Kidney capillary endothelial cell (primary cell): Measurements from ENCODE around the gene MAN1A2.
A peak's percentile ranks its signal among the peaks of the same experiment; 100 is the strongest.
"Not testable (repeated sequence)": the region's sequence is repeated elsewhere in the genome, so short reads cannot be mapped to it uniquely, and the experiment has no call there.

ENCODE experiments used
- DNase-seq: peaks from one replicate; pipeline ENCODE4 v3.0.0-alpha.2; 2018; ENCODE audit warnings: low spot score

MAN1A2 gene

DNA sequence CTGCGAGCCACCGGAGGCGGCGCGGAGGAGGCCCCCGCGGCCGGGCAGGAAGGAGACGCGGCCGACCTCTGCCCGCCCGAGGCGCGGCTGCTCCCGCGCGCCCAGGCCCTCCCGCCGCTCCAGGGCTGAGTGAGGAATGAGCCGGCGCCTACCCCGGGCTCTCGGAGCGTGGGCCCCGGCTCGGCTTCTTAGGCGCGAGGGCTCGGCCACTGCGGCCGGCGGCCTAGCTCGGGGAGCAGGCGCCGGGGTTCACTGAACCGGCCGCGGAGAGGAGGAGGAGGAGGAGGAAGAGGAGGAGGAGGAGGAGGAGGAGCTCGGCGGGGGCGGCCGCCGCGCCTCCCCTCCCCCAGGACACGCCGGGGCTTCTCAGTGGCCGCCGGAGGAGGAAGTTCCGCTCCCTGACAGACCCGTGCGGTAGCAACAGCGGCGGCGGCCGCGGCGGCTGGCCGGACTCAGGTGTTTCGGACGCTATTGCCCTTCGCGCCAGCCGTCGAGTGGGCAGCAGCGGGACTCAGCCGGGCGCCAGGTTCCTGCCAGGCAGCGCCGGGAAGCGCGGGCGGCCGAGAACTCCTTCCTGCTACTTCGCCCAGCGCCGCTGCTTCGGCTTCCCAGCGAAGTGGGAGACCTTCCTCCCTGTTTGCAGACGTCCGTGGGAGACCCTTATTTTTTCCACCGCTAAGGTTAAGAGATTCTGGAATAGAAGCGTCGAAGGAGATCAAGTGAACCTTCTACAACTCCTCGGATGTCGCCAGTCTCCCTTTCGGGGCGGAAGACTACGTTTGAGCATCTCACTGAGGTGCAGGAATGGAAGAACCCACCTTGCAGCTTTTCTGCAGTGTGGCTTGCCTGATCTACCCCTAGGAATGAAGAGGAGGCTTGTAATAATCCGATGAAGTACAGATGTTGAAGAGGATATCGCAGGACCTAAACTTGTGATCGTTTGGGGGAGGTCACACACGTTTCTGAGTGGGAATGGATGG lies at the start of gene MAN1A2:
MAN1A2 (plus strand) TSS at position 404 of the 980 bp plus-strand sequence. CDS start 735 bp downstream, outside the sequence.
- DNase-seq: peak; percentile 44

DNA sequence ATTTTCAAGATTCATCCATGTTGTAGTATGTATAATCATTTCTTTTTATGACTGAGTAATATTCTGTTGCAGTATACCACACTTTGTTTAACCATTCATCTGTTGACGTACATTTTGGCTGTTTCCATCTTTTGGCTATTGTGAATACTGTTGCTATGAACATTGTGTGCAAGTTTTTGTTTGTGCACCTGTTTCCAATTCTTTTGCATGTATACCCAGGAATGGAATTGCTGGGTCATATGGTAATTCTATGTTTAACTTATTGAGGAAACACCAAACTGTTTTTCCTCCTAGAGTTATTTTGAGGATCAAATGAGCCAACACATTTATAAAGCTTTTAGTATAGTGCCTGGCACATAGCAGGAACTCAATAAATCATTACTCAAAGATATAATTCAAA lies 49.2 kb upstream of the MAN1A2 start:
- no peak for DNase-seq

DNA sequence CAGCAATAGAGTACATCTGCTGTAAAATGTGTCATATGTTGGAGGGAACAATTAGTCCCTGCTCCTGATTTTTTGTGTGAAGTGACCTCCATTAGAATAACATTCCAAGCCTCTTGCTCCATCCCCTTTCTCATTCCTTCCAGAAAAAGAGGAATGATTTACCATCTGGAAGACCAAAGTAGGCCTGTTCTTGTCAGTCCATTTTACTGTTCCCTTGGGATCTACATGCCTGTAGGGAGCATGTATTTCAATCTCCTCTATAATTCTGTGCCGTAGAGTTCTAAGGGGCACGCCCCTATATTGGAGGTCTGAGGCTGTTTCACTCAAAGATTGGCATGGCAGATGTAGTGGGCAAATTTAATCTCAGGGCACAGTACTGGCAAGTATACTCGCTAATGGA lies 48.8 kb upstream of the MAN1A2 start:
- DNase-seq: no peak

DNA sequence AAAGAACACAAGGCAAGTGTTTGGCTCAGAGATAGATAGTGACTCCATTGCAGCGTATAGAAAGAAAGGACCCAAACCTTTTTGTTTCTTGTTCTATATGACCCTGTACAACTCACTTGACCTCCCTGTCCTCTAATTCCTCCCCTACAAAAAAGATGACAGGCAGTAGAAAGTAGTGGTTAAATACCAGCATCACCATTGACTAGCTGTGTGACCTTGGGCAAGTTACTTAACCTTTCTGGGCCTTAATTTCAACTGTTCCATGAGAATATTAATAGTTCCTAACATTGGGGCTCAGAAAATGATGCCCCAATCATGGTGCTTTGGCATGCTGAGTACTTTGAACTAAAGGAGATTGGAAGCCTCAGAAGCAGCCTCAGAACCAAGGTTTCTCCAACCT lies 46.7 kb upstream of the MAN1A2 start:
- DNase-seq: no peak

DNA sequence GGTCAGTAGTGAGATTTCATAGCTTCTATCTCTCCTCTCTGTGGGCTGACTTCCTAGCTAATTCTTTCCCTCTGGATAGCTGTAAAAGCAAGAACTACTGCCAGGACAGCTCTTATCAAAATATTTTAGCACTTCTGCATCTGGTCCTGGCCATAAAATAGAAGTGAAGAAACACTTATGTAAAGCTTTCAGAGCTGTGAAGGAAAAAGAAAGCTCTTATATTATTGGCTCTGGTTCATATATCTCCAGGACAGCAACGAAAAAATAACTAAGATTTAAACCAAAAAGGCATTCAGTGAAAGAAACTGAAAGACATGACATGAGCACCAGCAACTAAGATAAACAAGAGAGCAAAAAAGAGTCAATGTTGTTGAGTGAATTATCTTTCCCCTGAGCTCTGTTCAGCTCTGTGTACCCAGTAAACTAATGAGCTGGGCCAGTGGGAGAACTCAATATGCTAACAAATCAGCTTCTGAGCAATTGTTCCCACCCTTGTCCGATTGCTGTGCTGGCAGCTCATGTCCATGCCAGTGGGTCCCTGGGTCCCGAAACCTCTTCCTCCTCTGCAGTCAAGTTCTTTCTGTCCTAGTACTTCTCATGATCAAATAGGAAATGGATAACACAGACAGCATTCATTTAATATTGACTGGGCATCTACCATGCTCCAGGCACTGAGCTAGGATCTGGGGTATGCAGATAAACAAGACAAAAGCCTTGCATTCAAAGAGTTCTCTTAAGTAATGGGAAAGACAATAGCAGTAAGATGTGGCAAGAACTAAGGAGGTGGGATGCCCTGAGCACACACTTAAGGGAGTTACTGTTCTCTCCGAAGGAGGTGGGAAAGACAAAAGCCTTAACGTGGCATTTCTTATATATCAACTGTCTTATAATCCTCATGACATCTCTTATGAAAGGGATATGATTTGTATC lies 45.3 kb upstream of the MAN1A2 start:
- no peak for DNase-seq

DNA sequence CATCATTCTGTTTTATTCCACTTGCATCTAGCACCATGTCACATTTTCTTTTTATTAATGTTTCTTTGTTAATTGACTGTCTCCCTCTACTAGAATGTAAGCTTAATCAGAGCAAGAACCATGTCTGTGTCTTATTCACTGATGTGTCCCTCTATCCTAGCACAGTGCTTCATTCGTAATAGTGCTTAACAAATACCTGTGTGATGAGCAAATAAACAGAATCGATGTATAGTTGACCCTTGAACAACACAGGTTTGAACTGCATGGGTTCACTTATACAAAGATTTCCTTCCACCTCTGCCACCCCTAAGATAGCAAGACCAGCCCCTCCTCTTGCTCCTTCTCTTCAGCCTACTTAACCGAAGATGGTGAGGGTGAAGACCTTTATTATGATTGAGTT lies 42.9 kb upstream of the MAN1A2 start:
- no peak for DNase-seq

DNA sequence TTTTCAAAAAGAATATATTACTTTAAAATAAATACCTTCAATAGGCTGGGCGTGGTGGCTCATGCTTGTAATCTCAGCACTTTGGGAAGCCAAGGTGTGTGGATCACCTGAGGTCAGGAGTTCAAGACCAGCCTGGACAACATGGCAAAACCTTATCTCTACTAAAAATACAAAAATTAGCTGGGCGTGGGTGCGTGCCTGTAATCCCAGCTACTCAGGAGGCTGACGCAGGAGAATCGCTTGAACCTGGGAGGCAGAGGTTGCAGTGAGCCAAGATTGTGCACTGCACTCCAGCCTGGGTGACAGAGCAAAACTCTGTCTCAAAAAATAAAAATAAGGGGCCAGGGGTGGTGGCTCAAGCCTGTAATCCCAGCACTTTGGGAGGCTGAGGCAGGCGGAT lies 41.2 kb upstream of the MAN1A2 start:
- DNase-seq: not testable (repeated sequence)

DNA sequence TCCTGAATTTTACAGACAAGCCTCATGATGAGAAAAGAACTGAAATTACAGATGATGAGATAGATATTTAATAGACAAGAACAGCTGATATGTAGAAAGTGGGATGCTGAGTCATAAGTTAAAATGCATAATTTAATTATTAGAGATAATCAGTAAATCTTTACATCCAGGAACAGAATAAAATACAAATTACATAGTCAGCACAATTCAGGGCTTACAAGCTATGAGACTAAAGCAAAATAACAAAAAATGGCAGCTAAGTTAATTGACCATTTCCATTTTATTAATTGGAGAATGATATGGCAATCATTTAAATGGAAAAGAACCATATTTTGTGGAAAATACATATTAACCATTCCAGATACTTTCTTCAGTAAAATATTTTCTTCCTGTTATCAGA lies 40.2 kb upstream of the MAN1A2 start:
- no peak for DNase-seq

DNA sequence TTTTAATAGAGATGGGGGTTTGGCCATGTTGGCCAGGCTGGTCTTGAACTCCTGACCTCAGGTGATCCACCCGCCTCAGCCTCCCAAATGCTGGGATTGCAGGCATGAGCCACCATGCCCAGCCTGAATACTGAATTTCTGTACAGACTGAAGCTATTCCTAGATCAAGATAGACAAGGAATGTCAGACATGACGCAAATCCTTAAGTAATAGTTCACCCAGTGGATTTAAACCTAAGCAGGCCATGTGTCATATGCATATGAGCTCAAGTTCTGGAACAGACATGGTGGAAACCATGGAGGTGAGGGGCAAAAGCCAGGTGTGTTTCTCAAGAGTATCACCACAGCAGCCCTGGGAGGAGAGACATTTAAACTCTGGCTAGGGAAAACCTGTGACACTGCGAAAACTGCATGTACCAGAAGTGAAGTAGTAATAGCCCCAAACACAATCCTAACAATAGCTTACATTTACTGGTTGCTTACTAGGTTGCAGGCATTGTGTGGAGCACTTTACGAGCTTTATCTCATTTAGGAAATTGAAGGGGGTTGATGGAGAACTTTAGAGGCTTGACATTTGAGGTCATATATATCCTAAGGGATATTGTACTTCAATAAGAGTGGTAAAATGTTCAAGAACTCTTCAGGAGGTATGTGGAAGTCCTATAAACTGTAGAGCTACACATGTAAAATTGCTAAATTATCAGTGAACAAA lies 31.7 kb upstream of the MAN1A2 start:
- no peak for DNase-seq

DNA sequence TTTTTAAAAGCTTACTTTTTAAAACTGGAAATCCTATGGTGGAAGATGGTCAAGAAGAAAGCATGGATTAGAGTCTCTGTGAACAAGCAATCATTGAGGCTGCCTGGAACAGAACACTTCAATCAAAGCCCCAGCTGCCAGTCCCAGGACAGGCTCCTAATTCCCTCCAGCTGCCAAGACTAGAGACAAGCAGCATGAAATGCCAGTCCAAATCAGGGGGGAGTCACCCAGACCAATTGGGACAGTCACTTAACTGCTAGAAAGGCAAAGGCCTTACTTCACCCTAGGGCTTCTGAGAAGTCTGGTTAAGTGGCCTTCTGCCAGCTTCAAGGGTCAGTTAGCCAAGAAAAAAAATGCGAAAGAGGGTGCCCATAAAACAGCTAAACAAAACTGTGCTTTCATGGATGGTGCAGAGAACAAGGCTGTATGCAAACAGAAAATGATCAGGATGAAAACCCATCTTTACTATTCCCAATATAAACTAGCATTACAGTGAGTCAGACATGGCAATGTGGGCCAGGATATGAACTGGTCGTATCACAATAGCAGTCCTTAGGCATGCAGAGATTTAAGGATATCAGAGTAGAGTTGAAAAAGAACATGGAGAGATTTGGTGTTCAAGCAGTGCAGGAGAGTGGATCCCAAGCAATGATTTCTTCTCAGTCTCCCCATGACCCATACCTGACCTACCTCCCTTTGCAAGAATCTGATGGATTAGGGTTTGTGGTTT lies 31.0 kb upstream of the MAN1A2 start:
- no peak for DNase-seq

DNA sequence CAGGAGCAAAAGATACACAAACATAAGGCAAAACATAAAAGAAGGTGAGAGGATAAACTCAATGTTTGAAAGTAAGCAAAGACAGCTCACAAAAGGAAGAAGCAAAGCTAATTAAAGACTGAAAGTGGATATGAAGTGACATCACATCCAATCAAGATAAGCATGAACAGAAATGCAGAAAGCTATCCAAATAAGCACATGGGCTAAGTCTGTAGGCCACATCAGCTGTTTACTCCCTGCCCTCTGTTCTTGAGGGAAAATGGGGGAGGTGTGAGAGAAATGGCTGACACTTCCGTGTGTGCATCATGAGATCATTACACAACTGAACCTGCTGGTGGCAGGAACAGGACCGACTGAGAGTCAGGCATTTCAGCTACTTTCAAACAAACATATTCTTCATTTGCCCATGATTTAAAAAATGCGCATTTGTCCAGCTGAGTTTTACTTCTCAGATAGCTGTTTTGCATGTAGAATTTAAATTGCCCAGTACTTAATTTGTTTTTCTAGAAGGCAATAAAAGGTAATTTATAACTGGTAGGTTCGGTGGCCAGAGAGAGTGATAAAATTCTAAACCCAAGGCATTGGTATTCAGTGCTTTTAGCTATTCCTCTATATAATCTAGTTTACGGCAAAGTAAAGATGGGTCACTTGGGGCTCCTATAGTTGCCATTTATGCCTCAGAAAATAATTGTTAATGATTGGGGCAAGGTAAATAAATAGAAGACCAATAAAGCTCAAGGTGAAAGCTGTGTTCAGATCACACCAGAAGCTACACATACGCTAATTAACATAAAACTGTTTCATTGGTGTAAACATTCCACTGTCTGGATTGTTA lies 27.2 kb upstream of the MAN1A2 start:
- DNase-seq: no peak

DNA sequence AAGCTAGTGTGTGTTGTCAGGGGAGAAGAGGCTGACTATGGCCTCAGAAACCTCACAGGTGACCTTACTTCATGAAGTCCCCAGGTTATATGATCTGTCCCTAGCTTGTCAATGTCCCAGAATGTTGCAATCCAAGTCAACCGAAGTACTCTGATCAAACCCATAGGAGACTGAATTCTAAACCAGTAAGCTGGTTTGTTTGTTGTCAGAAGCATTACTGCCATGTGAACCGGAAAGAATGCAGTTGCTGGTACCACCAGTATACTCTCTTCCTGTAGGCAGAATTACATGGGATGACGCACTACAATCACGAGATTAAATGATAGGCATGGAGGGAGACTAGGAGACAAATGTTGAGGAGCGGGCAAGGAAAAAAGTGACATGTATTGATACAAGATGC lies 26.1 kb upstream of the MAN1A2 start:
- DNase-seq: no peak

DNA sequence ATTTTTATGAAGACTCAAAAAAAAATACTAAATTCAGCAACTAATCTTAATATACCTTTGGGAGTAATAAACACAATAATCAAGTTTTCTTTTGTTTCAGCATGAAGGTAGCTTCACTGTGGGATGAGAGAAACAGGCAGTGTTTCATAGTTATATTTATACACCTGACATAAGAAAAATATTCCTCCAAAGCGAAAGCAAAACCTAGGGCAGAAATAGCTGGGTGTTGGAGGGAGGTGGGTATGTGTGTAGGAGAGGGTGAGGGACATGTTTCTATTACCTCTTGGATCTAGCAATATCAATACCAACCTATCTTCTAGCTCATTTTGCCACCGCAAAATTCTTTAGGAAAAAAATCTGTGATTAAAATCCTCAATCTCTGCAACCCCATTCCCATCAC lies 24.9 kb upstream of the MAN1A2 start:
- DNase-seq: no peak

DNA sequence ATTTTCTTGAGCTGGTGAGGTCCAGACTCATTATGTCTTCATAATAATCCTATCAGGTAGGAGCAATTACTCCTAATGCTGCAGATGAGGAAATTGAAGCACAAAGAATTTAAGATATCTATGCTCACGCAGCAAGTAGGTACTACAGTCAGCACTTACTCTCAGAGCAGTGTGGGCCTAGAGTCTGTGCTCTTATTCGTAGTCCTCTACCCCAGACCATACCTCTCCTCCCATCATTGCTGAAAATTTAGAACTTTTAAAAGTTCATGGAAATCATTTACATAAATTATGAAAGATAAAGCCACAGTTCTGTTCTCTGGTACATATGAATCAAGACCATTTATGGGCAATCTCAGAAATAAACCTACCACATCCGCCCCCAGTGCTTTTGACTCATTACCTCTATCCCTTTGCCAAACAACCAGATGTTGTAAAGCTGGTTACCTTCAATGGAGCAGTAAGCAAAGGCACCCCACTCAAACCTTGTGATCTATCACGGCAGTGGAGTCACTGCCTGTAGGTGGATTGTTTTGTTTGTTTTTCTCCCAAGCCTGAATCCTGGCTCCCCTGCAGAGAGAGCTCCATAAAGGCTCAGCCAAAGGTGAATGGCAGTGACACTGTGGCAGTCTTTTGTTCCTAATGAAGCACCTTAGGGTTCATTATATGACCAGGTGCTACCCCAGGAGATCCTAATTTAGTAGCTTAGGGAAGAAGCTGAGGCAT lies 20.9 kb upstream of the MAN1A2 start:
- no peak for DNase-seq

DNA sequence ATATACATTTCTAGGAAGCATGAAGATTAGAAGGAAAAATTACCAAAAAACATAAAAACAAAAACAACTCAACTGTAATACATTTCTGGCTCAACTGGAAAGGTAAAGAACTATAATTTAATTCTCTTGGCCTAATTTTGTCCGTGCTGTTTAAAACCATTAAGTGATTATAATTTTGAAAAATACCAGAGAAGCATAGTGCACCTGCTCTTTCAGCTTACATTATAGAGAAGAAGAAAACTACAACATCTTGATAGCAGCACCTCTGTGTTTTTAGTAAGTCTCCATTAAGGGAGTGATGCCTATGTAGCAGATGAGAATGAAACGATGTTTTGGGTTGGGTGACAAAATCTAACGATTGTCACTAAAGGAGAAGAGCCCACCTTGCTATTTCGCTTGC lies 19.3 kb upstream of the MAN1A2 start:
- DNase-seq: no peak

DNA sequence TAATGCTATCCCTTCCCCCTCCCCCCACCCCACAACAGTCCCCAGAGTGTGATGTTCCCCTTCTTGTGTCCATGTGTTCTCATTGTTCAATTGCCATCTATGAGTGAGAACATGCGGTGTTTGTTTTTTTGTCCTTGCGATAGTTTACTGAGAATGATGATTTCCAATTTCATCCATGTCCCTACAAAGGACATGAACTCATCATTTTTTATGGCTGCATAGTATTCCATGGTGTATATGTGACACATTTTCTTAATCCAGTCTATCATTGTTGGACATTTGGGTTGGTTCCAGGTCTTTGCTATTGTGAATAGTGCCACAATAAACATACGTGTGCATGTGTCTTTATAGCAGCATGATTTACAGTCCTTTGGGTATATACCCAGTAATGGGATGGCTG lies 14.6 kb upstream of the MAN1A2 start:
- not testable (repeated sequence) for DNase-seq

DNA sequence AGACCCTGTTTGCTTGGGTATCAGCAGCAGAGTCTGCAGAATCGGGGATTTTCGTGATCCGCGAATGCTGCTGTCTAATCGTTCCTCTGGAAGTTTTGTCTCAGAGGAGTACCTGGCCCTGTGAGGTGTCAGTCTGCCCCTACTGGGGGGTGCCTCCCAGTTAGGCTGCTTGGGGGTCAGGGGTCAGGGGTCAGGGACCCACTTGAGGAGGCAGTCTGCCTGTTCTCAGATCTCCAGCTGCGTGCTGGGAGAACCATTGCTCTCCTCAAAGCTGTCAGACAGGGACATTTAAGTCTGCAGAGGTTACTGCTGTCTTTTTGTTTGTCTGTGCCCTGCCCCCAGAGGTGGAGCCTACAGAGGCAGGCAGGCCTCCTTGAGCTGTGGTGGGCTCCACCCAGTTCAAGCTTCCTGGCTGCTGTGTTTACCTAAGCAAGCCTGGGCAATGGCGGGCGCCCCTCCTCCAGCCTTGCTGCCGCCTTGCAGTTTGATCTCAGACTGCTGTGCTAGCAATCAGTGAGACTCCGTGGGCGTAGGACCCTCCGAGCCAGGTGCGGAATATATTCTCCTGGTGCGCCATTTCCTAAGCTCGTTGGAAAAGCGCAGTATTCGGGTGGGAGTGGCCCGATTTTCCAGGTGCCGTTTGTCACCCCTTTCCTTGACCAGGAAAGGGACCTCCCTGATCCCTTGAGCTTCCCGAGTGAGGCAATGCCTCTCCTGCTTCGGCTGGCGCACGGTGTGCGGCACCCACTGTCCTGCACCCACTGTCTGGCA lies 9.2 kb upstream of the MAN1A2 start:
- DNase-seq: not testable (repeated sequence)

DNA sequence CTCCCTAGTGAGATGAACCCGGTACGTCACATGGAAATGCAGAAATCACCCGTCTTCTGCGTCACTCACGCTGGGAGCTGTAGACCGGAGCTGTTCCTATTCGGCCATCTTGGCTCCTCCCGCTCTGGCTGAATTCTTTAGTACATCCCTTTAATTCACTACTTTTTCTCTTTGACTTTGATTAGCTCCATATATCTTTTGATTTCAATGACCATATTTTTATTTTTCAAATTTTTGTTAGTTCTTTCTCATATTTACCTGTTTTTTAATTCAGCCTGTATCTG lies 8.7 kb upstream of the MAN1A2 start:
- not testable (repeated sequence) for DNase-seq

DNA sequence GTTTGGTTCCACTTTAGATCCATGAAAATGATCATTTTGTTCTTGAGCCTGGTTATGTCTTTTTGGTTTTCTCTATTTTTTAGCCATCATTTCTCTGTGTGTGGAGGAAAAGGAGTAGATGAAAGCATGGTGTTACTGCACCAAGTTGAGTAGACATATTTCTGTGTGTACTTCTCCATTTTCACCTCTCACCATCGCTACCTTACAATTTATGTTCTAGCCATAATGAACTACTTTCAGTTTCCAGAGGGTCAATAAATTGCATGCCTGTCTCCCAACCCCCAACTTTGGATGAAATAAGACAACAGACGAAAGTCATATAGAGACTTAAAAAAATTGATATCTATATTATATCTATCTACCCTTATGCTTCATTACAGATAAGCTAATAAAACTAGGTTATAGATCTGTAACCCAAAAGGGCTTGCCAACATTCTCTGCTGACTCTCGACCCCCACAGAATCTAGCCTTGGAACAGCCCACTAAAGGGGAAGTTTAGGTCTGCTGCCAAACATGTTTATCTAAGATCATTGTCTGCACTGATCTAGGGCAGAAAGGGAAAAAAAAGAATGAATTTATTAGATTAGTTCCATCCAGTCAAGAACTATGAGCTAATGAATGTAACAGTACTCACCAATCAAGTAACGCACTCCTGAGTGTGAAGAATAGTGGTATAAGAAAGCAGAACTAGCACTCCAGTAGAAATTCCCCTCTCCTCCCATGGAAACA lies 7.5 kb upstream of the MAN1A2 start:
- DNase-seq: no peak
